ENCODE measurements around the gene TUT4. TPM values are rescaled to one million over a fixed set of nuclear protein-coding genes. Genes with fewer than 3 reads are reported as not detected.
A peak's percentile ranks its signal among the peaks of the same experiment; 100 is the strongest.

TUT4 gene
- total RNA-seq, 2 experiments from 2014 or later = 68.1 to 71.8 TPM

GRCh38 chr1:52511851-52512615 is 40.9 kb downstream of the TUT4 start:
- no peak for DNase-seq
- POLR2A ChIA-PET = interaction anchor here (2.2 kb wide), 1 partner anchor 39 kb away, joined by 5 read pairs; no protein-coding TSS in a partner anchor
- Mint-ChIP-seq H3K4me3 (no peak overlapping the region), H3K36me3 (ENCODE audit: low read depth) (peaks cover 38% of the 10 kb centered on the region), H3K9me3 (no peaks in the 10 kb centered on the region), H3K4me1 (peaks cover 23% of the 10 kb centered on the region), H3K27ac (no peak overlapping the region), H3K27me3 (no peaks in the 10 kb centered on the region)
- CTCF ChIA-PET = no interaction called here

DNA sequence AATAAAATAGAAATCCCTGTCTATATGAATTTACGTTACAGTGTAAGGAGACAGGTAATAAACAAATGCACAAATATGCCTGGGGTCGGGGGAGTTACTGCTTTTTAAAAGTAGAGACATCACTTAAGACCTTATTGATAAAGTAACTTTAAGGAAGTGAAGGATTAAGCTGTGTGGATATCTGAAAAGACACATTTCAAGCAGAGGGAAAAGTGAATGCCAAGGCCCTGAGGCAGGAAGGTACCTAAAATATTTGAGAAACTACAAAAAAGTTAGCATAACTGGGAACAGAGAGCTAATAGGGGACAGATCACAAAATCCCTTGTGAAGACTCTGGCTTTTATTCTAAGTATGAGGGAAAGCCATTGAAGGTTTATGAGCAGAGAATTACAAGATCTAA is 41.5 kb downstream of the TUT4 start:
- no peak overlapping the region for H3K4me3 Mint-ChIP-seq
- H3K36me3 Mint-ChIP-seq (ENCODE audit: low read depth) = peaks cover 42% of the 10 kb centered on the region
- H3K27me3 Mint-ChIP-seq = no peaks in the 10 kb centered on the region
- H3K9me3 Mint-ChIP-seq = no peaks in the 10 kb centered on the region
- POLR2A ChIA-PET = interaction anchor here (0.8 to 2.2 kb wide), 2 partner anchors 40 to 107 kb away, joined by 3 to 5 read pairs; partner anchors contain the start of genes ORC1 and PRPF38A
- CTCF ChIA-PET = no interaction called here
- H3K27ac Mint-ChIP-seq = no peak overlapping the region
- DNase-seq = no peak
- H3K4me1 Mint-ChIP-seq = peaks cover 23% of the 10 kb centered on the region

DNA sequence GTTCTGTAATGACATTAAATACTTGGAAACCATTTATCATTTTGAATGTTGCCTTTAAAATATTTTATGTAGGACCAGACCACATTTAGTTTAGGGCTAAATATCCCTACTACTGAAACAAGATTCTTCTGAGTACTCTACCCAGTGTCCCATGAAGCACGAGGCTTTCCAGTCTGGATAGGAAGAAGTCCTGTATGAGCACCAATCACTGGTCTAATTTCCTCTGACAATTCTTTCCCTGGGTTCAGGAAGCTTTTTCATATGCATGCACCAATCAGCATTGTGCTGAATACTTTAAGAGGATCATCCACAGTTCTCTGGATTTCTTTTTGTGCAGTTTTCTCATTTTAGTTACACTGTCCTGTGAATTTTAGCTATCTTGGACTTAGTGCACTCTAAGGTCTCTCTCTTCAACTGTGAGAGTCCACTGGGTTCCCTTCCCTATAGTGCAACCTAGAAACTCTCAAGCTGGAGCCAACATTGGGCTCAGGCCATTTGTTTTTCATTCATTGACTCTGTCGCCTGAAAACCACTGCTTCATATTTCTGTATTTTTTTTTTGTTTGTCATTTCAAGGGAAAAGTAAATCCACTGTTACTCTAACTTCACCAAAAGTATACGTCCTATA is 45.9 kb downstream of the TUT4 start:
- ChIA-PET CTCF (no interaction called here), POLR2A (no interaction called here)
- Mint-ChIP-seq H3K27me3 (no peaks in the 10 kb centered on the region), H3K4me3 (no peak overlapping the region), H3K36me3 (ENCODE audit: low read depth) (peaks cover 38% of the 10 kb centered on the region), H3K27ac (peak overlapping the region; percentile 3), H3K4me1 (peaks cover 18% of the 10 kb centered on the region), H3K9me3 (no peaks in the 10 kb centered on the region)
- no peak for DNase-seq

GRCh38 chr1:52506349-52506748 is 46.5 kb downstream of the TUT4 start:
- Mint-ChIP-seq H3K27ac (no peak overlapping the region), H3K27me3 (no peaks in the 10 kb centered on the region), H3K4me1 (peaks cover 11% of the 10 kb centered on the region), H3K9me3 (no peaks in the 10 kb centered on the region), H3K4me3 (no peak overlapping the region), H3K36me3 (ENCODE audit: low read depth) (peaks cover 43% of the 10 kb centered on the region)
- no peak for DNase-seq
- ChIA-PET POLR2A (no interaction called here), CTCF (no interaction called here)

DNA sequence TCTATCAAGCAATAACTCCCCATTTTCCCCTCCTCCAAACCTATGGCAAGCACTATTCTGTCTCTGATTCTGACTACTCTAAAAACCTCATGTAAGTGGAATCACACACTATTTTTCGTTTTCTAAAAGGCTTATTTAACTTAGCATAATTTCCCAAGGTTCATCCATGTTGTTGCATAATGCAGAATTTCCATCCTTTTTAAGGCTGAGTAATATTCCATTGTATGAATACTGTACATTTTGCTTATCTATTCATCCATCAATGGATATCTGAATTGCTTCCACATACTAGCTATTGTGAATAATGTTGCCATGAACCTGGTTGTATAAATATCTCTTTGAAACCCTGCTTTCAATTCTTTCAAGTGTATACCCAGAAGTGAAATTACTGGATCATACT is 48.2 kb downstream of the TUT4 start:
- Mint-ChIP-seq H3K9me3 (no peaks in the 10 kb centered on the region), H3K4me3 (no peak overlapping the region), H3K36me3 (ENCODE audit: low read depth) (peaks cover 41% of the 10 kb centered on the region), H3K27ac (no peak overlapping the region), H3K4me1 (peaks cover 5% of the 10 kb centered on the region), H3K27me3 (no peaks in the 10 kb centered on the region)
- DNase-seq = no peak
- POLR2A ChIA-PET = no interaction called here
- CTCF ChIA-PET = no interaction called here

DNA sequence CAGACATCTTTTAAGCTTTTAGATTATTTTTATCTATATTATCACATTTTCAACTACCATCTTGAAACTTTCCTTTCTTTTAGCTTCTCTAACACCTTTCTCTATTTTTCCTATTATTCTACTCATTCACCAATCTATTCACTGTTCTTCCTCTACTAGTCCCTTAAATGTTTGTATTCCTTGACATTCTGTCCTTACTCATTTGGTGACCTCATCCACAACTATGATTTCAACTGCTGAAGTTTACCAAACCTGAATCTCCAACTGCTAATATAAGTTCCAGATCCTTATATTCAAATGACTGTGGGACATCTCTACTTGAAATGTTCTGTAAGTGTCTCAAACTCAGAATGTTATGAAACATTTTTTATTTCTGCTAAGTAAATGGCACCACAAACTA is 49.2 kb downstream of the TUT4 start:
- no peak overlapping the region for H3K4me3 Mint-ChIP-seq
- H3K27ac Mint-ChIP-seq = no peak overlapping the region
- DNase-seq = no peak
- H3K9me3 Mint-ChIP-seq = no peaks in the 10 kb centered on the region
- no peaks in the 10 kb centered on the region for H3K4me1 Mint-ChIP-seq
- POLR2A ChIA-PET = interaction anchor here (0.6 kb wide), 1 partner anchor 10 kb away, joined by 3 read pairs; no protein-coding TSS in a partner anchor
- peaks cover 39% of the 10 kb centered on the region for H3K36me3 Mint-ChIP-seq (ENCODE audit: low read depth)
- CTCF ChIA-PET = no interaction called here
- no peaks in the 10 kb centered on the region for H3K27me3 Mint-ChIP-seq

GRCh38 chr1:52502789-52503188 is 50.1 kb downstream of the TUT4 start:
- Mint-ChIP-seq H3K9me3 (no peaks in the 10 kb centered on the region), H3K27ac (no peak overlapping the region), H3K36me3 (ENCODE audit: low read depth) (peaks cover 35% of the 10 kb centered on the region), H3K27me3 (no peaks in the 10 kb centered on the region), H3K4me1 (no peaks in the 10 kb centered on the region), H3K4me3 (no peak overlapping the region)
- ChIA-PET POLR2A (no interaction called here), CTCF (no interaction called here)
- DNase-seq = no peak

DNA sequence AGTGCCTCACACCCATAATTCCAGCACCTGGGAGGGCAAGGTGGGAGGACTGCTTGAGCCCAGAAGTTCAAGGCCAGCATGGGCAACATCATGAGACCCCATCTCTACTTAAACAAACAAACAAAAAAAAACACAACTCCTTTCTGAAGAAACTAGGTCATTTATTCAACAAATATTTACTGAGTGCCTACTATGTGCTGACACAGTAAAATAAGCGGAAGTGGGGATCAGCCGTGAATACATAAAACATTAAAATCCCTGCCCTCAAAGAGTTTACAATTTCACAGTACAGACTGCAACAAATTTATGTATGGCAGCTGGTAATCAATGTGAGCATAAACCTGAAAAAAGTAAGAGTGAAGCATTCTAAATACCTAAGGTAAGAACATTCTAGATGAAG is 65.3 kb downstream of the TUT4 start:
- no peak for DNase-seq
- Mint-ChIP-seq H3K36me3 (ENCODE audit: low read depth) (peaks cover 21% of the 10 kb centered on the region), H3K4me3 (no peak overlapping the region), H3K4me1 (no peaks in the 10 kb centered on the region), H3K27me3 (no peaks in the 10 kb centered on the region), H3K27ac (no peak overlapping the region), H3K9me3 (no peaks in the 10 kb centered on the region)
- POLR2A ChIA-PET = no interaction called here
- CTCF ChIA-PET = no interaction called here

- no peak for DNase-seq
- no peaks in the 10 kb centered on the region for H3K4me1 Mint-ChIP-seq
- no peak overlapping the region for H3K4me3 Mint-ChIP-seq
- no peaks in the 10 kb centered on the region for H3K27me3 Mint-ChIP-seq
- POLR2A ChIA-PET = no interaction called here
- no peak overlapping the region for H3K27ac Mint-ChIP-seq
- H3K36me3 Mint-ChIP-seq (ENCODE audit: low read depth) = peaks cover 12% of the 10 kb centered on the region
- no peaks in the 10 kb centered on the region for H3K9me3 Mint-ChIP-seq
- CTCF ChIA-PET = no interaction called here
These were observed 70.4 kb downstream of the TUT4 start for GRCh38 chr1:52482326-52483004.

DNA sequence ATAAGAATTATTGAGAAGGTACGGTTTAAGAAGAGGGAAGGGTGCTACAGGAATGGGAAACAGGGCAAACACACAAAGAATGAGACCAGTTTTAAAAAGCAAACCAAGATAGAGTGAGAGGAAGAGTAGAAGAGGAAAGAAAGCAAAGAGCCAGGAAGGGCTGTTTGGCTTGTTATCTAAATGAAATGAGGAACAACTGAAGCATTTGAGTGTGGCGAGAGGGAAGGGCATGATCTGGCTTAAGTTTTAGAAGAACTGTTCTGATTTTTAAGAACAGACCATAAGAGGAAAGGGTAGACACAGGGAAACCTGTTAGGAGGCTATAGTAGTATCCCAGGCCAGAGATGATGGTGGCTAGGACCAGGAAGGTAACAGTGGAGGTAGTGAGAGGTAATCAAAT is 73.8 kb downstream of the TUT4 start:
- Mint-ChIP-seq H3K4me1 (no peaks in the 10 kb centered on the region), H3K27me3 (no peaks in the 10 kb centered on the region)

DNA sequence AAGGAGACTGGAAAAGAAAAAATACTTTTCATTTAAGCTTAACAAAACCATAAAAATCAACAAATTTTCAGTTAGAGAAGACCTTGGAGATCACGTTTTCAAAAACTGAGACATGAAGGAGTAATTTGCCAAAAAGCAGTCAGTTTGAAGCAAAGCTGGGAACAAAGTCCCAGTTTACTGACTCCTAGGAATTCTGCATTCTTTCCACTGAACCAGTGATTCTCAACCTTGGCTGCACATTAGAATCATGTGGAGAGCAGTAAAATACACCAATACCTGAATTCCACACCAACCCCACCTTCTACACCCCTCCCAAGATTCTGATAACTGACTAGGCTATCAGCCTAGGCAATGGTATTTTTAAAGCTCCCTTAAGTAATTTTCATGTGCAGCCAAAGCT is 75.0 kb downstream of the TUT4 start:
- Mint-ChIP-seq H3K36me3 (ENCODE audit: low read depth) (peaks cover 15% of the 10 kb centered on the region), H3K9me3 (no peaks in the 10 kb centered on the region), H3K27ac (no peak overlapping the region), H3K27me3 (no peaks in the 10 kb centered on the region), H3K4me1 (no peaks in the 10 kb centered on the region), H3K4me3 (no peak overlapping the region)
- CTCF ChIA-PET = interaction anchor here (1.4 kb wide), 1 partner anchor 208 kb away, joined by 4 read pairs; no protein-coding TSS in a partner anchor
- POLR2A ChIA-PET = no interaction called here
- no peak for DNase-seq

More for the DNA sequence above, 73.8 kb downstream of the TUT4 start:
- Mint-ChIP-seq H3K36me3 (ENCODE audit: low read depth) (peaks cover 15% of the 10 kb centered on the region), H3K4me3 (no peak overlapping the region), H3K9me3 (no peaks in the 10 kb centered on the region), H3K27ac (no peak overlapping the region)
- DNase-seq = no peak
- ChIA-PET CTCF (no interaction called here), POLR2A (no interaction called here)

GRCh38 chr1:52476943-52477342 is 75.9 kb downstream of the TUT4 start:
- H3K9me3 Mint-ChIP-seq = no peaks in the 10 kb centered on the region
- ChIA-PET POLR2A (no interaction called here), CTCF (no interaction called here)
- H3K27ac Mint-ChIP-seq = no peak overlapping the region
- H3K4me1 Mint-ChIP-seq = no peaks in the 10 kb centered on the region
- no peak for DNase-seq
- no peaks in the 10 kb centered on the region for H3K27me3 Mint-ChIP-seq
- no peak overlapping the region for H3K4me3 Mint-ChIP-seq
- H3K36me3 Mint-ChIP-seq (ENCODE audit: low read depth) = peaks cover 15% of the 10 kb centered on the region

DNA sequence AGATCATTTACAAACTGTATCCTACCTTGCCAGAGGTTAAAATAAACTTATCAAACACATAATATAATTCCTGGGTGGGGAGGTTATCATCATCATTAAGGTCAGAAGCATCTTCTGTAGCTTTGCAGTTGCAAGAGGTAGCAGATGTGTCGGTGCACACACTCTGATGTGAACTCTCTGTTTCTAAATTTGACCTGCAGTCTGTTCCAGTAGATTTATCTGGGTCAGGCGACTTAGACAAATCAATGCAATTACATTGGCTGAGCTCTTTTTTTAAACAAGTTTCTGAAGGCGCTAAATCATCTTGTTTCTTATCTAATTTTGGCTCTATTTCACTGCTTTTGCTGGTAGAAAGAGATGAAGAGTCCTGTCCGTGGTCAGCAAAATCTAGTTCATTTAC is 78.1 kb downstream of the TUT4 start:
- H3K27me3 Mint-ChIP-seq = no peaks in the 10 kb centered on the region
- no peaks in the 10 kb centered on the region for H3K9me3 Mint-ChIP-seq
- POLR2A ChIA-PET = no interaction called here
- H3K36me3 Mint-ChIP-seq (ENCODE audit: low read depth) = peaks cover 18% of the 10 kb centered on the region
- no peak for DNase-seq
- CTCF ChIA-PET = interaction anchor here (0.6 to 1.4 kb wide), 3 partner anchors 9 to 216 kb away, joined by 3 read pairs; no protein-coding TSS in a partner anchor
- no peak overlapping the region for H3K4me3 Mint-ChIP-seq
- H3K27ac Mint-ChIP-seq = no peak overlapping the region
- no peaks in the 10 kb centered on the region for H3K4me1 Mint-ChIP-seq
